ENCODE measurements around the gene POLR3G. TPM values are rescaled to one million over a fixed set of nuclear protein-coding genes. Genes with fewer than 3 reads are reported as not detected.

The POLR3G gene
- total and polyA plus RNA-seq, 2 experiments from 2014 or later, result 3.3 to 8.8 TPM

DNA sequence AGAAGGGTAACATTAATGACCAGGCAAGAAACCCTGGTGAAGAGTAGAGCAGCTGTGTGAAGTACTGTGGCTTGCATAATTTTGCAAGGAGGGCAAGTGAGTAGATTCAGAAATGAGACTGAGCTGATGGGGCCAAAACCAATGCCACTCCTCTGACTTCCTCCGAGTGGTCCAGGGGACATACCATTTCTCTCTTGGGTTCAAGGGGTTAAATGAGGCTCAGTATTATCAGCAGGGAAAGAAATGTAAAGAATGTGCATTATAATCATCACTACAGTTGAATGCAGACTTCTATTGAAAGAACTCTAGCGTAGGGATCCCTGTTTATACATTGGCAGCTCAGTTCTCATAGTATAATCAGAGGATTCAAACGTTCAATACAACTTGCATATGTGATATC, 9.9 kb downstream of the POLR3G start:
- Histone ChIP-seq H3K9me3 (ENCODE audit: low read depth) (no peaks in the 10 kb centered on the region), H3K4me3 (no peak overlapping the region), H3K36me3 (ENCODE audit: low read depth) (no peaks in the 10 kb centered on the region), H3F3A (ENCODE audit: insufficient read depth) (peaks cover 15% of the 10 kb centered on the region), H3K4me1 (ENCODE audit: insufficient read depth) (peaks cover 22% of the 10 kb centered on the region), H3K79me2 (ENCODE audit: insufficient read depth) (no peaks in the 10 kb centered on the region), H3K27ac (no peak overlapping the region), H3K27me3 (replicated peaks; ENCODE audit: insufficient read depth) (no peaks in the 10 kb centered on the region), H4K20me1 (ENCODE audit: insufficient read depth) (no peaks in the 10 kb centered on the region), H3K4me2 (ENCODE audit: unreplicated experiment) (no peak overlapping the region), H2AFZ (no peak overlapping the region), H3K9ac (no peak overlapping the region), H3K9me2 (ENCODE audit: insufficient read depth) (no peaks in the 10 kb centered on the region)
- no peak for DNase-seq
- in situ Hi-C loops (cut with MboI), result no loop called here
- TF ChIP-seq EZH2 (IDR thresholded peaks at IDR 0.05; ENCODE audit: insufficient read depth, poor library complexity, severe bottlenecking) (no peak), EZH2phosphoT487 (IDR thresholded peaks at IDR 0.05; ENCODE audit: insufficient read depth, low read depth) (no peak)
- 79 to 81% methylated on average over 3 of the region's 3 CpGs for WGBS, 2 experiments (ENCODE audit: low coverage in 1 of 2, low lambda C conversion rate in 2 of 2, missing lambda C conversion rate in 2 of 2)

GRCh38 chr5:90488791-90489190, 14.1 kb downstream of the POLR3G start:
- 0 to 2% methylated on average over 2 of the region's 2 CpGs for WGBS, 2 experiments (ENCODE audit: low coverage in 1 of 2, low lambda C conversion rate in 2 of 2, missing lambda C conversion rate in 2 of 2)
- Histone ChIP-seq H3F3A (ENCODE audit: insufficient read depth) (peaks cover 7% of the 10 kb centered on the region; the same call in 1 of the 2 replicates), H3K9ac (peak overlapping the region; percentile 22; the same call in 1 of the 2 replicates), H3K27me3 (replicated peaks; ENCODE audit: insufficient read depth) (no peaks in the 10 kb centered on the region), H2AFZ (0 out of 2 replicates have a peak overlapping the region, but pooled peaks have one; percentile 34), H4K20me1 (ENCODE audit: insufficient read depth) (no peaks in the 10 kb centered on the region), H3K79me2 (ENCODE audit: insufficient read depth) (no peaks in the 10 kb centered on the region), H3K4me3 (peak overlapping the region; percentile 50), H3K4me1 (ENCODE audit: insufficient read depth) (peaks cover 14% of the 10 kb centered on the region), H3K4me2 (ENCODE audit: unreplicated experiment) (peak overlapping the region; percentile 49), H3K9me3 (ENCODE audit: low read depth) (no peaks in the 10 kb centered on the region), H3K27ac (peak overlapping the region; percentile 51), H3K36me3 (ENCODE audit: low read depth) (no peaks in the 10 kb centered on the region), H3K9me2 (ENCODE audit: insufficient read depth) (no peaks in the 10 kb centered on the region)
- no peak for TF ChIP-seq EZH2 (IDR thresholded peaks at IDR 0.05; ENCODE audit: insufficient read depth, poor library complexity, severe bottlenecking)
- no peak for TF ChIP-seq EZH2phosphoT487 (IDR thresholded peaks at IDR 0.05; ENCODE audit: insufficient read depth, low read depth)
- DNase-seq, result peak; percentile 79
- in situ Hi-C loops (cut with MboI), result no loop called here

- in situ Hi-C loops (cut with MboI), result no loop called here
Observed at GRCh38 chr5:90494043-90494442, 19.4 kb downstream of the POLR3G start.

GRCh38 chr5:90495146-90495545, 20.5 kb downstream of the POLR3G start:
- DNase-seq, result no peak
- Histone ChIP-seq H3K9me2 (ENCODE audit: insufficient read depth) (no peaks in the 10 kb centered on the region), H3K27ac (no peak overlapping the region), H3K4me2 (ENCODE audit: unreplicated experiment) (no peak overlapping the region), H3K79me2 (ENCODE audit: insufficient read depth) (no peaks in the 10 kb centered on the region), H3K4me3 (no peak overlapping the region), H3K36me3 (ENCODE audit: low read depth) (no peaks in the 10 kb centered on the region), H2AFZ (no peak overlapping the region), H3K9ac (no peak overlapping the region), H3K9me3 (ENCODE audit: low read depth) (no peaks in the 10 kb centered on the region), H3K4me1 (ENCODE audit: insufficient read depth) (no peaks in the 10 kb centered on the region), H4K20me1 (ENCODE audit: insufficient read depth) (no peaks in the 10 kb centered on the region), H3K27me3 (replicated peaks; ENCODE audit: insufficient read depth) (no peaks in the 10 kb centered on the region), H3F3A (ENCODE audit: insufficient read depth) (no peaks in the 10 kb centered on the region)
- in situ Hi-C loops (cut with MboI), result no loop called here
- no peak for TF ChIP-seq EZH2phosphoT487 (IDR thresholded peaks at IDR 0.05; ENCODE audit: insufficient read depth, low read depth)
- TF ChIP-seq EZH2 (IDR thresholded peaks at IDR 0.05; ENCODE audit: insufficient read depth, poor library complexity, severe bottlenecking), result no peak
- 96 to 100% methylated on average over 1 of the region's 1 CpG for WGBS, 2 experiments (ENCODE audit: low coverage in 1 of 2, low lambda C conversion rate in 2 of 2, missing lambda C conversion rate in 2 of 2)

More at GRCh38 chr5:90494043-90494442, 19.4 kb downstream of the POLR3G start:
- Histone ChIP-seq H3K9me3 (ENCODE audit: low read depth) (no peaks in the 10 kb centered on the region), H3K4me2 (ENCODE audit: unreplicated experiment) (no peak overlapping the region), H3K36me3 (ENCODE audit: low read depth) (no peaks in the 10 kb centered on the region), H4K20me1 (ENCODE audit: insufficient read depth) (no peaks in the 10 kb centered on the region), H3K9ac (no peak overlapping the region), H2AFZ (no peak overlapping the region), H3K9me2 (ENCODE audit: insufficient read depth) (no peaks in the 10 kb centered on the region), H3K4me1 (ENCODE audit: insufficient read depth) (0 out of 2 replicates have a peak, but pooled peaks cover 7% of the 10 kb centered on the region), H3F3A (ENCODE audit: insufficient read depth) (no peaks in the 10 kb centered on the region), H3K27me3 (replicated peaks; ENCODE audit: insufficient read depth) (no peaks in the 10 kb centered on the region), H3K79me2 (ENCODE audit: insufficient read depth) (no peaks in the 10 kb centered on the region), H3K4me3 (no peak overlapping the region), H3K27ac (no peak overlapping the region)
- no peak for DNase-seq
- TF ChIP-seq EZH2 (IDR thresholded peaks at IDR 0.05; ENCODE audit: insufficient read depth, poor library complexity, severe bottlenecking), result no peak
- no peak for TF ChIP-seq EZH2phosphoT487 (IDR thresholded peaks at IDR 0.05; ENCODE audit: insufficient read depth, low read depth)

DNA sequence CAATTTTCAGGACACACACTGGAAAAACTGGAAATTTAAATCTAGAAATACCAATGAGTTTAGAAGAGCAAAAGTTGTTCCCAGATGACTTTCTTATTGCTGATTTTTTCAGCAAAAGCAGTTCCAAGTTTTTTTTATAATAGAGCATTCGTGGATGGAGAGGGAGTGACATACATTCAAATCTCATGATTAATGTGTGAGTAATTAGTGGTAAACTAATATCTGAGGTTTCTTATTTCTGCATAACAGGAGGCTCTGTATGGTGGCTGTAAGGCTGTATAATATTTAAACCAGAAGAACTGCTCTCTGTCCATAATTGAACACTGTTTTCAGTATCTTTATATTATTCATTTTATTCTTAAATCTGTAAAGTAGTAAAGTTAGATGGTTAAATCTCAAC, 28.9 kb downstream of the POLR3G start:
- Histone ChIP-seq H4K20me1 (ENCODE audit: insufficient read depth) (no peaks in the 10 kb centered on the region), H3K9me3 (ENCODE audit: low read depth) (no peaks in the 10 kb centered on the region), H3K27ac (no peak overlapping the region), H3K27me3 (replicated peaks; ENCODE audit: insufficient read depth) (no peaks in the 10 kb centered on the region), H3K4me3 (no peak overlapping the region), H3K9me2 (ENCODE audit: insufficient read depth) (no peaks in the 10 kb centered on the region), H3K4me2 (ENCODE audit: unreplicated experiment) (peak overlapping the region; percentile 7), H3K4me1 (ENCODE audit: insufficient read depth) (peaks cover 7% of the 10 kb centered on the region), H2AFZ (peak overlapping the region; percentile 27), H3K79me2 (ENCODE audit: insufficient read depth) (no peaks in the 10 kb centered on the region), H3K36me3 (ENCODE audit: low read depth) (no peaks in the 10 kb centered on the region), H3F3A (ENCODE audit: insufficient read depth) (no peaks in the 10 kb centered on the region), H3K9ac (no peak overlapping the region)
- WGBS, 2 experiments (ENCODE audit: low coverage in 1 of 2, low lambda C conversion rate in 2 of 2, missing lambda C conversion rate in 2 of 2), result 2 to 12% methylated on average over 1 of the region's 1 CpG
- DNase-seq, result peak; percentile 29
- in situ Hi-C loops (cut with MboI), result no loop called here
- TF ChIP-seq EZH2 (IDR thresholded peaks at IDR 0.05; ENCODE audit: insufficient read depth, poor library complexity, severe bottlenecking), result no peak
- TF ChIP-seq EZH2phosphoT487 (IDR thresholded peaks at IDR 0.05; ENCODE audit: insufficient read depth, low read depth), result no peak
